ENCODE results near the gene OS9.
"Not testable (repeated sequence)": the region's sequence is repeated elsewhere in the genome, so short reads cannot be mapped to it uniquely, and the experiment has no call there.

OS9 gene

DNA sequence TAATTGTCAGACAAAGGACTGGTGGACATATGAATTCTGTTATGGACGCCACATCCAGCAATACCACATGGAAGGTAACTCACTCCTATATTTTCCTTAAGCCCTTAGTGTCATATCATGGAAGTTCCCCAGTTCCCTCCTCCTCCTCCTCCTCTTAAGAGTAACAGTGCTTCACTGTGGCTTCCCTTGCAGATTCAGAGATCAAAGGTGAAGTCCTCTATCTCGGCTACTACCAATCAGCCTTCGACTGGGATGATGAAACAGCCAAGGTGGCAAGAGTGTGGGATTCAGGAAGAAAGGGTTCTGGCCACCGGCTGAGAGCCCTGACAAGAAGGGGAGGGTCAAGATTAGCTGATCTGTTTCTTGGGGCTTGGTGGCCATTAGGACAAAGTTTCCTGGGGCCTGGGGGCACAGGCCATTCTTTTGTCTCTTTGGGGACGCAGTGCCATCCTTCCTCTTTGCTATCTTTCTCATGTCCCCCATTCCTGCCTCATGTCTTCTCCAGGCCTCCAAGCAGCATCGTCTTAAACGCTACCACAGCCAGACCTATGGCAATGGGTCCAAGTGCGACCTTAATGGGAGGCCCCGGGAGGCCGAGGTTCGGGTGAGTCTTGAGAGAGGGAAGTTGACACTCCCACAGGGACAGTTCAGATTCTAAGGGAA, 2.0 kb downstream of the OS9 start:
- no peak for DNase-seq (ENCODE audit: low spot score)

GRCh38 chr12:57697076-57697475, 3.1 kb downstream of the OS9 start:
- DNase-seq (ENCODE audit: low spot score) = no peak

DNA sequence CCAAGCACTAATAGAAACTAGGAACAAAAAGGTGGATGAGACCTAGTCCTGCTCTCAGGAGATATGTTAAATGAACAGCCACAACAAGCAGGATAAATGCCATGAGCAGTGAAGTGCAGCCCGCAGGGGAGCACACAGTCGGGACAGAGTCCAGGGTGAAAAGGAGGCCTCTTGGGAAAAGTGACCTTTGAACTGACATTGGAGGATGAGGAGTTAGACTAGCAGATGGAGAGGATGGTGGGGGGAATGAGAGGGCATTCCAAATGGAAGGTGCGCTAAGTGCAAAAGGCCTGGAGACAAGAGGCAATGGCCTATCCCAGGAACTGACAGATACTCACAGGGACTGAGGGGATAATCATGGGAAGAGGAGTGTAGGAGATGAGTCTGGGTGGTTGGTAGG, 4.5 kb downstream of the OS9 start:
- DNase-seq (ENCODE audit: low spot score) = no peak

DNA sequence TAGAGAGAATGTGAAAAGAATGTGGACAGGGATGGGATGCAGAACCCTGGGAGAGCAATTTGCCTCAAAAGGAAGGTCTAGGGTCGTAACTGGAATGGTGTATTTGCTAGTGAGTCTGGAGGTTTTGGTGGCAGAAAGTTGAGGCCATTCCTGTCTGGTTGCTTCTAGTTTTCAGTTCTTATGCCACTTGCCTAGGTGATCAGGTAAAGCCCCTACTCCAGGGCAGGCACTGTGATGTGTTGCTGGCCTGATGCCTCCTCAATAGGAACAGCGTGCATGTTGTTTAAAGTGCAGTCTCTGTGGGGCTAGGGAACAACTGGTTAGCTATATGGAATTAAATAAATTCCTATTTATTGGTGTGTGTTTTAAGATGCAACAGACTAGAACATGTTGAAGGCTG, 6.4 kb downstream of the OS9 start:
- DNase-seq (ENCODE audit: low spot score) = no peak

- no peak for DNase-seq (ENCODE audit: low spot score)
Measured at GRCh38 chr12:57707250-57707649, 13.3 kb downstream of the OS9 start.

- no peak for DNase-seq (ENCODE audit: low spot score)
Measured at GRCh38 chr12:57708296-57708695, 14.4 kb downstream of the OS9 start.

- DNase-seq (ENCODE audit: low spot score) = no peak
Measured at GRCh38 chr12:57712701-57713100, 18.8 kb downstream of the OS9 start.

DNA sequence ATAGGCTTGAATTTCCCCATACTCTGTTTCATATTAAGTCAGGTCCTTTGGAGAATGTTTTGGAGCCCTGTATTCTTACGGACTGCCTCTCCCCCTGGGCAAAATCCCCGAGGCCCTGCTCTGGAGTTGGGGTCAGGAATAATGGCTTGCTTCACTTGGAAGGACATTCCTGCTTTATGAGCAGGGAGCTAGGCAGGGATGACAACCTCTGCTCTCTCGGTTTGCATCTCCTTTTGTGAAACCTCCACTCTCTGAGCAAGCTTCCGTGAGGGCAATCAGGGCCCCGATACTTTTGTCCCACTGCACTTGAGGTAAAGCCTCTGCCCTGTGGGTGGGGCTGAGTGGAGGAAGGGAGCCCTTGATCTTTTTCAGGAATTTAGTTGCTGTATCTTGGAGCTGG, 19.3 kb downstream of the OS9 start:
- DNase-seq (ENCODE audit: low spot score) = no peak

DNA sequence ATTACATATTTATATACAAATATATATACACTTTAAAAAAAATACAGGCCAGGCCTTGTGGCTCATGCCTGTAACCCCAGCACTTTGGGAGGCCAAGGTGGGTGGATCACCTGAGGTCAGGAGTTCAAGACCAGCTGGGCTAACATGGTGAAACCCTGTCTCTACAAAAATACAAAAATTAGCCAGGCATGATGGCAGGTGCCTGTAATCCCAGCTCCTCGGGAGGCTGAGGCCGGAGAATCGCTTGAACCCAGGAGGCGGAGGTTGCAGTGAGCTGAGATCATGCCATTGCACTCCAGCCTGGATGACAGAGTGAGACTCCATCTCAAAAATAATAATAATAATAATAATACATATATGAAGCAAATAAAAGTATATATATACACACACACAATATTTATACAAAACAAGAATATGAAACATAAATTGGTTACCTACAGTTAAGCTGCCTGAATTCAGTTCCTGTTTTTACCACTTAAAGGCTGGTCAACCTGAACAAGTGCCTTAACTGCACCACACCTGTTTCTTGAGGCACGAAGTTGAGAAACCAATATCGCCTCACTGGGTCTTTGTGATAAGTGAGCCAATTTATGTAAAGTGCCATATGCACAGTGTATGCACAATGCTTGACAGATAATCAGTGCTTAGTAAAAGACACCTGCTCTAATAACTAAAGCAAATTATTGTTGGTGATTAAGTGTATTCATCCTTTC, 21.3 kb downstream of the OS9 start:
- DNase-seq (ENCODE audit: low spot score) = not testable (repeated sequence)

DNA sequence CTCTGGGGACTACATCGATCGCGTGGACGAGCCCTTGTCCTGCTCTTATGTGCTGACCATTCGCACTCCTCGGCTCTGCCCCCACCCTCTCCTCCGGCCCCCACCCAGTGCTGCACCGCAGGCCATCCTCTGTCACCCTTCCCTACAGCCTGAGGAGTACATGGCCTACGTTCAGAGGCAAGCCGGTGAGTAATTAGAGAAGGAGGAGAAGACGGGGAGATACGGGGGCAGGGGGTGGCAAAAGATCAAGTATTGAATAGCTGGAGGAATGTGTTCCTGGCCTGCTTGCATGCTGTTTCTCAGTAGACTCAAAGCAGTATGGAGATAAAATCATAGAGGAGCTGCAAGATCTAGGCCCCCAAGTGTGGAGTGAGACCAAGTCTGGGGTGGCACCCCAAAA, 21.9 kb downstream of the OS9 start:
- no peak for DNase-seq (ENCODE audit: low spot score)

GRCh38 chr12:57716305-57716704, 22.4 kb downstream of the OS9 start:
- DNase-seq (ENCODE audit: low spot score) = no peak

DNA sequence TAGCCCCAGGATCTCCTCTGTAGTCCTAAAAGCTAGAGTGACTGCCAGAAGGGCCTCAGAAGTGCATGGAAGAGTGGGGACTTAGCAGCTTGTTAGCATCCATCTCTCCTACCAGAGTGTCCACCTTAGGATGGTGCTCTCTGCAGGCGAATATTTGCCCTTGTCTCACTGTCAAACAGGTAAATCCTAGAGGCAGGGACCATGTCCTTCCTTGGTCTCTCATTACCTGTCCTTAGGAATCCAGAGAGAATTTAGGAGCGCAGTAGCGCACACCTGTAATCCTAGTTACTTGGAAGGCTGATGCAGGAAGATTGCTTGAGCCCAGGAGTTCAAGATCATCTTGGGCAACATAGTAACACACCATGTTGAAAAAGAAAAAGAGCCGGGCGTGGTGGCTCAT, 23.2 kb downstream of the OS9 start:
- DNase-seq (ENCODE audit: low spot score) = no peak

GRCh38 chr12:57717846-57718640, 24.1 kb downstream of the OS9 start:
- DNase-seq (ENCODE audit: low spot score) = no peak

- no peak for DNase-seq (ENCODE audit: low spot score)
Measured at GRCh38 chr12:57718641-57719528, 25.0 kb downstream of the OS9 start.

DNA sequence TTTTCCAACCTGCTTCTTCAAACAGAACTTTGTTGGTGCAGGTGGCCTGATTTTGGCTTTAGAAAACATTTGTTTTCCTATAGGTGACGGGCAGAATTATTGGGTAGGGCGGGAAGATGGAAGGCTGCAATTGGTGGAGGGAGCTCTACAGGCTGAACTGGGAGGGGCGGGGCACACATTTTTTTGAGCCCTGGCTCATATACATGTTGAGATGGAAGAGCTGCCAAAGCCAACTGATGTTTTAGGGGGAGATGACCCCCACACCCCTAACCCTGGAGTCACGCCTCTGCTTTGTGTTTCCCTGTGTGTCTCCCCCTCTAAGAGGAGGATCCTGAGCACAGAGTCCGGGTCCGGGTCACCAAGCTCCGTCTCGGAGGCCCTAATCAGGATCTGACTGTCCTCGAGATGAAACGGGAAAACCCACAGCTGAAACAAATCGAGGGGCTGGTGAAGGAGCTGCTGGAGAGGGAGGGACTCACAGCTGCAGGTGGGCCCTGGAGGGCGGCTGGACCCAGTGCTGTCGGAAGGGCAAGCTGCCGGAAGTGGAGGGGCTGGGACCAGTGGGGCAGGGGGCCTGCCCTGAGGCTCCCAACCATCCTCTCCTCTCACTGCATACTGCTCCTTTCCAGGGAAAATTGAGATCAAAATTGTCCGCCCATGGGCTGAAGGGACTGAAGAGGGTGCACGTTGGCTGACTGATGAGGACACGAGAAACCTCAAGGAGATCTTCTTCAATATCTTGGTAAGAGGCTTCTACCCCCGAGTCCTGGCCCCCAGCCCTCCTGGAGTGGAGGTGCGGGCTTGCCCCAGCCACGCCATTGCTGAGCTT, 26.1 kb downstream of the OS9 start:
- no peak for DNase-seq (ENCODE audit: low spot score)

GRCh38 chr12:57720606-57721595, 27.0 kb downstream of the OS9 start:
- DNase-seq (ENCODE audit: low spot score) = no peak

GRCh38 chr12:57721846-57722608, 28.1 kb downstream of the OS9 start:
- DNase-seq (ENCODE audit: low spot score) = not testable (repeated sequence)

GRCh38 chr12:57722716-57723629, 29.0 kb downstream of the OS9 start:
- DNase-seq (ENCODE audit: low spot score) = no peak
